ENCODE results near the gene TBL1X. TPM values are rescaled to one million over a fixed set of nuclear protein-coding genes. Genes with fewer than 3 reads are reported as not detected.

TBL1X gene
- total and polyA plus RNA-seq, 2 of the 13 experiments (the other 11 are each of a cell fraction or from before 2014, with no cell fraction given), result 17.6 to 19.9 TPM

GRCh38 chrX:9577555-9577954 is 112.7 kb downstream of the TBL1X start:
- Histone ChIP-seq H3K4me2 (ENCODE audit: low read depth, low read length) (no peak overlapping the region), H4K20me1 (ENCODE audit: insufficient read depth, low read length) (peaks cover 24% of the 10 kb centered on the region), H2AFZ (ENCODE audit: low read length) (no peak overlapping the region), H3K79me2 (ENCODE audit: insufficient read depth, low read length) (peaks cover 37% of the 10 kb centered on the region), H3K27ac (ENCODE audit: extremely low read length, insufficient read depth, low read length) (no peak overlapping the region), H3K4me1 (ENCODE audit: insufficient read depth, low read length) (peaks cover 14% of the 10 kb centered on the region), H3K4me3 (replicated peaks in 1 of 3; ENCODE audit: insufficient read depth in 1 of 3, low read depth in 2 of 3, low read length in 3 of 3) (no peak overlapping the region), H3K9me3 (ENCODE audit: low read length) (no peaks in the 10 kb centered on the region), H3K27me3 (ENCODE audit: control insufficient read depth in 1 of 2, insufficient read depth in 2 of 2, low read length in 2 of 2) (no peaks in the 10 kb centered on the region), H3K36me3 (replicated peaks in 1 of 2; ENCODE audit: control insufficient read depth in 1 of 2, insufficient read depth in 2 of 2, low read length in 2 of 2) (no peaks in the 10 kb centered on the region; a peak in 2 of 5 replicates), H3K9ac (ENCODE audit: insufficient read depth, low read depth, low read length) (no peak overlapping the region)
- ChIA-PET POLR2A (no interaction called here), CTCF (ENCODE audit: low intra/inter-chr PET ratio, low total read pairs) (no interaction called here)
- intact Hi-C loops (cut with micrococcal nuclease; ENCODE audit: unreplicated experiment) (no loop called here), in situ Hi-C loops (cut with HindIII; ENCODE audit: extremely low pct_ligation_motif_present, low pct_unique_long_range_greater_than_20kb) (no loop called here)
- ATAC-seq (no peak), DNase-seq (ENCODE audit: low spot score) (no peak), FAIRE-seq (no peak)
- TF ChIP-seq ZNF354B (CRISPR knock-in tag; IDR thresholded peaks at IDR 0.05), result no peak
- 93% methylated on average over 5 of the region's 9 CpGs for WGBS (ENCODE audit: low lambda C conversion rate)
- no TSS peak for BruUV-seq (replicated peaks)

GRCh38 chrX:9578083-9578779 is 113.4 kb downstream of the TBL1X start:
- POLR2A ChIA-PET, result no interaction called here
- DNase-seq (ENCODE audit: low spot score) (no peak), ATAC-seq (no peak), FAIRE-seq (no peak)
- Histone ChIP-seq H3K9ac (ENCODE audit: insufficient read depth, low read depth, low read length) (no peak overlapping the region), H3K4me2 (ENCODE audit: low read depth, low read length) (no peak overlapping the region), H3K4me3 (replicated peaks in 1 of 3; ENCODE audit: insufficient read depth in 1 of 3, low read depth in 2 of 3, low read length in 3 of 3) (no peak overlapping the region), H2AFZ (ENCODE audit: low read length) (no peak overlapping the region), H3K4me1 (ENCODE audit: insufficient read depth, low read length) (peaks cover 8% of the 10 kb centered on the region), H3K27me3 (ENCODE audit: control insufficient read depth in 1 of 2, insufficient read depth in 2 of 2, low read length in 2 of 2) (no peaks in the 10 kb centered on the region), H3K9me3 (ENCODE audit: low read length) (no peaks in the 10 kb centered on the region), H3K36me3 (replicated peaks in 1 of 2; ENCODE audit: control insufficient read depth in 1 of 2, insufficient read depth in 2 of 2, low read length in 2 of 2) (no peaks in the 10 kb centered on the region; a peak in 2 of 5 replicates), H3K79me2 (ENCODE audit: insufficient read depth, low read length) (peaks cover 35% of the 10 kb centered on the region), H3K27ac (ENCODE audit: extremely low read length, insufficient read depth, low read length) (no peak overlapping the region), H4K20me1 (ENCODE audit: insufficient read depth, low read length) (peaks cover 24% of the 10 kb centered on the region)
- BruUV-seq (replicated peaks), result no TSS peak
- in situ Hi-C loops (cut with HindIII; ENCODE audit: extremely low pct_ligation_motif_present, low pct_unique_long_range_greater_than_20kb), result no loop called here
- intact Hi-C loops (cut with micrococcal nuclease; ENCODE audit: unreplicated experiment), result no loop called here
- WGBS (ENCODE audit: low lambda C conversion rate), result 88% methylated on average over 19 of the region's 20 CpGs
- CTCF ChIA-PET (ENCODE audit: low intra/inter-chr PET ratio, low total read pairs), result no interaction called here
- no peak for TF ChIP-seq E2F5 (CRISPR knock-in tag; conservative IDR thresholded peaks at IDR 0.05)
- TF ChIP-seq FOXP1 (IDR thresholded peaks at IDR 0.05), result no peak
- no peak for TF ChIP-seq FOXP1 (CRISPR knock-in tag; IDR thresholded peaks at IDR 0.05)
- no peak for TF ChIP-seq ZNF276 (CRISPR knock-in tag; IDR thresholded peaks at IDR 0.05; ENCODE audit: low read depth)
- TF ChIP-seq RCOR2 (CRISPR knock-in tag; IDR thresholded peaks at IDR 0.05), result no peak
- TF ChIP-seq ZBTB8A (CRISPR knock-in tag; IDR thresholded peaks at IDR 0.05; ENCODE audit: borderline replicate concordance, low read depth), result no peak
- no peak for TF ChIP-seq ZSCAN30 (CRISPR knock-in tag; IDR thresholded peaks at IDR 0.05)
- TF ChIP-seq ZFP36L2 (CRISPR knock-in tag; IDR thresholded peaks at IDR 0.05), result no peak
- no peak for TF ChIP-seq SP140L (CRISPR knock-in tag; IDR thresholded peaks at IDR 0.05; ENCODE audit: borderline replicate concordance)
- no peak for TF ChIP-seq ZNF580 (CRISPR knock-in tag; IDR thresholded peaks at IDR 0.05; ENCODE audit: borderline replicate concordance, low read depth)
- no peak for TF ChIP-seq PPARG (CRISPR knock-in tag; conservative IDR thresholded peaks at IDR 0.05)
- no peak for TF ChIP-seq HINFP (CRISPR knock-in tag; IDR thresholded peaks at IDR 0.05; ENCODE audit: low read depth)
- TF ChIP-seq NCOA1 (CRISPR knock-in tag; IDR thresholded peaks at IDR 0.05), result no peak
- TF ChIP-seq MBNL3 (CRISPR knock-in tag; conservative IDR thresholded peaks at IDR 0.05), result no peak
- no peak for TF ChIP-seq EED (CRISPR knock-in tag; IDR thresholded peaks at IDR 0.05)
